Mucosa of rectum (tissue), 2 donors: ENCODE data around the gene LPO.

Experiments
- H3K27ac ChIP-seq, 2 donors: one replicate each; pipeline ENCODE4 v1.7.0; 2013; ENCODE audit warnings: inconsistent platforms in 2 of 2, low read depth in 2 of 2, low read length in 2 of 2
- H3K27me3 ChIP-seq, 2 donors: one replicate each; pipeline ENCODE4 v1.7.0; 2013; ENCODE audit warnings: low read length in 2 of 2; ENCODE audit not compliant: control insufficient read depth in 2 of 2, insufficient read depth in 2 of 2
- H3K36me3 ChIP-seq, 2 donors: one replicate each; pipeline ENCODE4 v1.7.0; 2013; ENCODE audit warnings: low read length in 2 of 2; ENCODE audit not compliant: control insufficient read depth in 2 of 2, insufficient read depth in 2 of 2
- H3K4me1 ChIP-seq, 2 donors: one replicate each; pipeline ENCODE4 v1.7.0; 2013; ENCODE audit warnings: low read length in 2 of 2, mild to moderate bottlenecking in 1 of 2; ENCODE audit not compliant: control insufficient read depth in 2 of 2, insufficient read depth in 2 of 2
- H3K4me3 ChIP-seq, 2 donors: one replicate each; pipeline ENCODE4 v1.7.0; 2013; ENCODE audit warnings: low read length in 2 of 2
- H3K9ac ChIP-seq, 2 donors: one replicate each; pipeline ENCODE4 v1.7.0; 2013; ENCODE audit warnings: low read length in 2 of 2, low read depth in 1 of 2, mild to moderate bottlenecking in 1 of 2
- H3K9me3 ChIP-seq, 2 donors: one replicate each; pipeline ENCODE4 v1.7.0; 2013; ENCODE audit warnings: low read length in 2 of 2; ENCODE audit not compliant: control insufficient read depth in 2 of 2
- donor health status: healthy.
- donor health status: Normal muscosa, but diverticular disease.

The LPO gene

GRCh38 chr17:58309918-58310259 is 71.5 kb downstream of the LPO start:
- H3K36me3 ChIP-seq: no peaks in the 10 kb centered on the region
- H3K4me3 ChIP-seq: no peak overlapping the region
- no peaks in the 10 kb centered on the region for H3K4me1 ChIP-seq

GRCh38 chr17:58310511-58311428 is 72.4 kb downstream of the LPO start:
- no peak overlapping the region for H3K9ac ChIP-seq
- no peak overlapping the region for H3K27ac ChIP-seq
- H3K27me3 ChIP-seq: no peaks in the 10 kb centered on the region
- no peaks in the 10 kb centered on the region for H3K9me3 ChIP-seq
- H3K36me3 ChIP-seq: no peaks in the 10 kb centered on the region
- no peaks in the 10 kb centered on the region for H3K4me1 ChIP-seq
- H3K4me3 ChIP-seq: no peak overlapping the region

More at GRCh38 chr17:58309918-58310259, 71.5 kb downstream of the LPO start:
- H3K27me3 ChIP-seq: no peaks in the 10 kb centered on the region
- H3K27ac ChIP-seq: no peak overlapping the region
- no peak overlapping the region for H3K9ac ChIP-seq
- H3K9me3 ChIP-seq: no peaks in the 10 kb centered on the region

- Histone ChIP-seq H3K9ac (no peak overlapping the region), H3K27ac (no peak overlapping the region), H3K9me3 (no peaks in the 10 kb centered on the region), H3K36me3 (no peaks in the 10 kb centered on the region), H3K4me3 (no peak overlapping the region), H3K4me1 (no peaks in the 10 kb centered on the region), H3K27me3 (no peaks in the 10 kb centered on the region)
These were observed 73.1 kb downstream of the LPO start for GRCh38 chr17:58311429-58311894.

GRCh38 chr17:58312021-58312630 is 73.7 kb downstream of the LPO start:
- Histone ChIP-seq H3K4me3 (no peak overlapping the region), H3K9me3 (no peaks in the 10 kb centered on the region), H3K27me3 (no peaks in the 10 kb centered on the region), H3K36me3 (no peaks in the 10 kb centered on the region), H3K27ac (no peak overlapping the region), H3K9ac (no peak overlapping the region), H3K4me1 (no peaks in the 10 kb centered on the region)

- Histone ChIP-seq H3K9ac (no peak overlapping the region), H3K9me3 (no peaks in the 10 kb centered on the region), H3K4me3 (no peak overlapping the region), H3K36me3 (no peaks in the 10 kb centered on the region), H3K27me3 (no peaks in the 10 kb centered on the region), H3K27ac (no peak overlapping the region), H3K4me1 (peaks cover 0 to 5% of the 10 kb centered on the region in 2 donors)
These were observed 74.4 kb downstream of the LPO start for GRCh38 chr17:58312829-58313228.

GRCh38 chr17:58313815-58314705 is 75.7 kb downstream of the LPO start:
- no peak overlapping the region for H3K9ac ChIP-seq
- H3K9me3 ChIP-seq: no peaks in the 10 kb centered on the region
- no peaks in the 10 kb centered on the region for H3K36me3 ChIP-seq
- H3K4me1 ChIP-seq: peaks cover 0 to 5% of the 10 kb centered on the region in 2 donors
- no peak overlapping the region for H3K27ac ChIP-seq
- no peaks in the 10 kb centered on the region for H3K27me3 ChIP-seq
- H3K4me3 ChIP-seq: no peak overlapping the region

GRCh38 chr17:58314706-58315015 is 76.3 kb downstream of the LPO start:
- Histone ChIP-seq H3K9me3 (no peaks in the 10 kb centered on the region), H3K36me3 (no peaks in the 10 kb centered on the region)

GRCh38 chr17:58315281-58315711 is 76.9 kb downstream of the LPO start:
- Histone ChIP-seq H3K27ac (no peak overlapping the region), H3K27me3 (no peaks in the 10 kb centered on the region), H3K4me3 (no peak overlapping the region), H3K4me1 (peaks cover 0 to 5% of the 10 kb centered on the region in 2 donors), H3K9me3 (no peaks in the 10 kb centered on the region), H3K9ac (no peak overlapping the region), H3K36me3 (no peaks in the 10 kb centered on the region)

More at GRCh38 chr17:58314706-58315015, 76.3 kb downstream of the LPO start:
- no peak overlapping the region for H3K9ac ChIP-seq
- no peaks in the 10 kb centered on the region for H3K27me3 ChIP-seq
- no peak overlapping the region for H3K27ac ChIP-seq
- H3K4me3 ChIP-seq: no peak overlapping the region
- H3K4me1 ChIP-seq: peaks cover 0 to 5% of the 10 kb centered on the region in 2 donors

GRCh38 chr17:58315750-58316149 is 77.4 kb downstream of the LPO start:
- no peak overlapping the region for H3K4me3 ChIP-seq
- H3K36me3 ChIP-seq: no peaks in the 10 kb centered on the region
- H3K27ac ChIP-seq: no peak overlapping the region
- H3K4me1 ChIP-seq: peaks cover 0 to 5% of the 10 kb centered on the region in 2 donors
- H3K27me3 ChIP-seq: no peaks in the 10 kb centered on the region
- no peaks in the 10 kb centered on the region for H3K9me3 ChIP-seq
- no peak overlapping the region for H3K9ac ChIP-seq
